NCI-H2081 treated with DMSO at 0.1 percent for 48 hours (cell line): ENCODE measurements around the gene KANSL2.
"Not testable (repeated sequence)": the region's sequence is repeated elsewhere in the genome, so short reads cannot be mapped to it uniquely, and the experiment has no call there.

Experiments
- DNase-seq: peaks from one replicate; lab custom pipeline; 2025; lab: John Stamatoyannopoulos, UW

Gene KANSL2

GRCh38 chr12:48683534-48683933 is 1.5 kb upstream of the KANSL2 start:
- no peak for DNase-seq

- DNase-seq, result no peak
These were observed 889 bp upstream of the KANSL2 start for GRCh38 chr12:48682927-48683326.

GRCh38 chr12:48682533-48682905 is 481 bp upstream of the KANSL2 start:
- not testable (repeated sequence) for DNase-seq

- DNase-seq, result no peak
These were observed 684 bp downstream of the KANSL2 start for GRCh38 chr12:48681399-48681709.

- no peak for DNase-seq
These were observed 1.2 kb downstream of the KANSL2 start for GRCh38 chr12:48680861-48681260.

DNA sequence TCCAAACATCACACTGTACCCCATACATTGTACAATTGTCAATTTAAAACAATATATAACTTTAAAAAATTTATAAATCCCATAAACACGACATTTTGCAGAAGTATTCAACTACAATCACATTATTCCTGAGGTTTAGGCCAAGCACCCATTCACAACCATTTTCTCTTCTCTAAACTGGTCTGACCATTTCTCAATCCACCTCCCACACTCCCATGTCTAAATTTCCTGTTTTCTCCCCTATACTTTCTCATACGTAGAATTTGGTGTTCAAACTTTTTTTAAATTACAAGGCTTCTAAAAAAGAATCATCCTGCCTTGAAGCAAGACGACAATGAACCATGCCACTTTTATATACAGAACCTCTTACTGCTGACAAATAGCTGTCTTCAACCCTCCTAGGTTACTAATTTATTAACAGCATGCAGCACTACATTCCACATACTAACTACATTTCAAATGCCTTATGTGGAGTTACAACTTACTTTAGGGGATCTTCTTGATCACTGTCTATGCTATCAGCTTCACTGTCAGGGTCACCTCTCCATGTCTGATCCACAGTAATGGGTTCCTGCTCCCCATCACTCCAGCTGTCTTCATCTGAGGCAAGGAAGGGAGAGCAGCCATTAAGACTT is 3.4 kb downstream of the KANSL2 start:
- no peak for DNase-seq

DNA sequence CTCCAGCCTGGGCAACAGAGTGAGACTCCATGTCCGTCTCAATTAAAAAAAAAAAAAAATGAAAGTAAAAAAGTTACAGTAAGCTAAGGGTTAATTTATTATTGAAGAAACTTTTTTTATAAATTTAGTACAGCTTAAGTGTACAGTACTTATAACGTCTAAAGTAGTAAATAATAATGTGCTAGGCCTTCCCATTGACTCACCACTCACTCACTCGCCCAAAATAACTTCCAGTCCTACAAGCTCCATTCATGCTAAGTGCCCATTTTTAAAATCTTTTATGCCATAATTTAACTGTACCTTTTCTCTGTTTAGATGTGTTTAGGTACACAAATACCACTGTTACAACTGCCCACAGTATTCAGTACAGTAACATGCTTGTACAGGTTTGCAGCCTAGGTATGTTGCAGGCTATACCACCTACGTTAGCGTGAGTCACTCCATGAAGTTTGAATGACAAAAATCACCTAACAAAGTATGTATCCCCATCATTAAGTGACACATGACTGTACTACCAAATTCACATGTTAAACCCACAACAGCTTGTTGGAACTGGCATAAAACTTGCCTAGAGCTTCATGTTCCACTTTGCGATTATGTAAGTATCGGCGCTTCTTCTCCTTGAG is 10.7 kb downstream of the KANSL2 start:
- no peak for DNase-seq

GRCh38 chr12:48668996-48669395 is 13.0 kb downstream of the KANSL2 start:
- DNase-seq, result no peak

GRCh38 chr12:48659863-48660262 is 22.2 kb downstream of the KANSL2 start:
- DNase-seq, result no peak

DNA sequence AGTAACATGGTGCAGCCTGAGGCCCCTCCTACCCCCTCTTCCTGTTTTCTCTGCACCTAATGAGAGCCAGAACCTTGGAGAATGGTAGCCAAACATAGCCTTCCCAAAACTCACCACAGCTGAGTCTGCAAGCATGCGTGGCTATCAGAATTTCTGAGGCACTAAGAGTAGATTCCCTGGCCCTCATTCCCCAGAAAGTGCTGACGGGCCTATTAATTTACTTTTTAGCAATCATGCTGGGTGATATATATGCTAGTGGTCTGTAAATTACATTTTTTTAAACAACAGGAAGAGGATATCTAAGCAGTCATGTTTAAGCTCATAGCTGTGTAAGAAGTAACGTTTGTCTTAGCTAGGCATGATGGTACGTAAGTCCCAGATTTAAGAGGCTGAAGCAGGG is 30.4 kb downstream of the KANSL2 start:
- no peak for DNase-seq

GRCh38 chr12:48645354-48645753 is 36.7 kb downstream of the KANSL2 start:
- DNase-seq, result not testable (repeated sequence)

GRCh38 chr12:48643011-48643410 is 39.0 kb downstream of the KANSL2 start:
- no peak for DNase-seq

- not testable (repeated sequence) for DNase-seq
These were observed 40.1 kb downstream of the KANSL2 start for GRCh38 chr12:48641752-48642555.

DNA sequence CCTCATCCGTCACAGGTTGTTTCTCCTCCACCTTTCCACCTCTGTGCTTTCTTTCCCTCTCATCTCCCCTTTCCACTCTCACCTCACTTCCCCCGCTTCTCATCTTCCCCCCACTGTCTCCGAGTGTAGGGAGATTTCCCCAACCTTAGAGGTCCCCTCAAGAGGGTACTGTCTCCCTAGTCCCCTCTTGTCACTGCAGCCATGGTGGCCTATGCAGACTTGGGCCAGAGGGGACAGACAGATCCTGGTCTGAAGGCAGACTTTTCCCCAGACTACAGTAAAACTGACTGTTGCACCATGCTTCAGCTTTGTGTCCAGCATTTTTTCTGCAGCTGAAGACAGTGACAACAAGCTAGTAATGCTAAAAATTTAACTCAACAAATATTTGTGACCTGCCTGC is 41.2 kb downstream of the KANSL2 start:
- DNase-seq, result no peak

DNA sequence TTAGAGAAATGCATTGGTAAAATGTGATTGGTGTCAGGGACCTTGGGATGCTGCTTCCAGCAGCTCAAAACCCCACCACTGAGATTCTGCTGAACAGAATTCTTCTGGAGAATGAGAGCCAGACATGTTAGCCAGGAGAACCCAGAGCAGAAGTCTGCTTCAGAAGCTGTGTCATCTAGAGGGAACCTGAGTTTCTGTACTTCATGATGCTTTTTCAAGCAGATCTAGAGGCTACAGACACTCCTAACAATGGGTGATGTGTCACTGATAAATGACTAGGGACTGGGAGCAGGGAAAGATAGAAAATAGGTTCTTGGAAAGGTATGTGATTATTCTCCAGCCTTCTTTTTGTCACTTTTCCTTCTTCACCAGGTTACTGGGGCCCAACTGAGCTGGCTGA is 41.6 kb downstream of the KANSL2 start:
- no peak for DNase-seq

GRCh38 chr12:48631071-48631470 is 51.0 kb downstream of the KANSL2 start:
- DNase-seq, result no peak

DNA sequence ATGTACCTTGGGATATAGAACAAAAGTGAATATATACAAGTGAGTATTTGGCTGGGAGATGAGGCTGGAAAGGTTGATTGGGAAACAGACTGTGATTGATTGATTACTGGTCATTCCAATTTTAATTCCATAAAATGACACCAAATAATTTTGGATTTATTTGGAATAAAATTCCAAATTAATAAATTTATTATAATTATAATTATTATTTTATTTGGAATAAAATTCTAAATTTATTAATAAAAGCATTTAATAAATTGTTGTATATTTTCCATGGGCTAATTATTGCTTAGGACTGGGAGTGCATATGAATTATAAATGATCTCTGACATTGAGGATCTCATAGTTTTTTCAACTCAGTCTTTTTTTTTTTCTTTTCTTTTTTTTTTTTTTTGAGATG is 51.7 kb downstream of the KANSL2 start:
- DNase-seq, result no peak

- DNase-seq, result no peak
These were observed 52.5 kb downstream of the KANSL2 start for GRCh38 chr12:48629541-48629940.

DNA sequence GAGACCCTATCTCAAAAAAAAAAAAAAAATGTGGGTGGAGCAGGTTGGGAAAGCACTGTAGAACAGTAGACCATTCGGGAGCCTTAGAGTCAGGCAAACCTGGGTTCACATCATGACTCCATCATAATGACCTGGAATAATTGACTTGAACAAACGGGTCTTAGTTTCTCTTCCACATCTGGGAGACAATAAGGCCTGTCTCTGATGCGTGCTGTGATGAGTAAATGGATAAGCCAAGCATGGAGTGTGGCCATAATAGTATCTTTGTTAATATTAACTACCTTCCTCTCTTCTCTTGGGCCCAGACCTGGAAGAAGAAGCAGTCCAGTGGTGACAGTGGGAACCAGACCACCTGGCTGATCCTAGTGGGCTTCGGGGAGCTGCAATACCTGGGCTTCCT is 54.5 kb downstream of the KANSL2 start:
- no peak for DNase-seq

- DNase-seq, result not testable (repeated sequence)
These were observed 59.0 kb downstream of the KANSL2 start for GRCh38 chr12:48622997-48623396.

DNA sequence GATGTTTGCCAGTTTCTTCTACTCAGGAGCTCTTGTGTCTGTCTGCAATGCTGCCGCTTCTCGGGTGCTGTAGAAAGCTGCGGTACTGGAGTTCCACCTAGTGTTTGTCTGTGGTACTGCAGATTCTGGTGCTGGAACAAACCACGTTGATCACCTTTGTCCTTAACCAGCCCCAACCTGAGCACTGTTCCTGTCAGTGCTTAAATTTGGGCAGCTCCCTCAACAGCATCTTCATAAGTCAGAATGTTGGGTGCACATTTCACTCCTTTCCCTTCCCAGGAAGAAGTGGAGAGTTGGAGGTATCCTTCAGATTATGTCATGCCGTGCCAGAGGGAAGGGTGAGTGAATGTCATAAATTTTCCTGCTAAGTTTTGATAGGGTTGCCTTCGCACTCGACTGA is 63.5 kb downstream of the KANSL2 start:
- peak; percentile 35 for DNase-seq

- no peak for DNase-seq
These were observed 66.4 kb downstream of the KANSL2 start for GRCh38 chr12:48615681-48616080.

- no peak for DNase-seq
These were observed 68.7 kb downstream of the KANSL2 start for GRCh38 chr12:48613321-48613720.
